Large intestine (tissue), 3 donors: ENCODE data around the gene GBP2. TPM values are rescaled to one million over a fixed set of nuclear protein-coding genes. Genes with fewer than 3 reads are reported as not detected.
A peak's percentile ranks its signal among the peaks of the same experiment; 100 is the strongest.

ENCODE experiments used
- DNase-seq, 2 donors: peaks; one replicate each; pipeline versions ENCODE4 v3.0.0 to v3.0.0-alpha.2; 2013
- H3K27ac ChIP-seq: one replicate; pipeline ENCODE4 v1.5.1; 2013; ENCODE audit warnings: low read length
- H3K27me3 ChIP-seq: 2 replicates; pipeline ENCODE4 v1.6.1; 2013; ENCODE audit warnings: low read length; ENCODE audit not compliant: control insufficient read depth, insufficient read depth
- H3K36me3 ChIP-seq: 2 replicates; pipeline ENCODE4 v1.6.1; 2013; ENCODE audit warnings: low read length; ENCODE audit not compliant: control insufficient read depth, insufficient read depth
- H3K4me1 ChIP-seq: one replicate; pipeline ENCODE4 v1.6.1; 2013; ENCODE audit warnings: low read length; ENCODE audit not compliant: control insufficient read depth, insufficient read depth
- H3K4me3 ChIP-seq: one replicate; pipeline ENCODE4 v1.5.1; 2013; ENCODE audit warnings: low read length
- H3K9me3 ChIP-seq: one replicate; pipeline ENCODE4 v1.6.1; 2013; ENCODE audit warnings: mild to moderate bottlenecking, low read depth, low read length, moderate library complexity; ENCODE audit not compliant: control insufficient read depth
- WGBS: methylation state at CpG from one replicate; pipeline ENCODE4 v1.1.5; 2013; ENCODE audit warnings: low lambda C conversion rate; ENCODE audit not compliant: insufficient coverage; 5-methylcytosine and 5-hydroxymethylcytosine counted together
- polyA plus RNA-seq: library from polyadenylated mRNA; unstranded; fragments of 120-200 nt; gene quantifications from one replicate; pipeline ENCODE4 v1.2.1, GENCODE V29; 2013

The GBP2 gene
- polyA plus RNA-seq, 1 donor, result 56.9 TPM

DNA sequence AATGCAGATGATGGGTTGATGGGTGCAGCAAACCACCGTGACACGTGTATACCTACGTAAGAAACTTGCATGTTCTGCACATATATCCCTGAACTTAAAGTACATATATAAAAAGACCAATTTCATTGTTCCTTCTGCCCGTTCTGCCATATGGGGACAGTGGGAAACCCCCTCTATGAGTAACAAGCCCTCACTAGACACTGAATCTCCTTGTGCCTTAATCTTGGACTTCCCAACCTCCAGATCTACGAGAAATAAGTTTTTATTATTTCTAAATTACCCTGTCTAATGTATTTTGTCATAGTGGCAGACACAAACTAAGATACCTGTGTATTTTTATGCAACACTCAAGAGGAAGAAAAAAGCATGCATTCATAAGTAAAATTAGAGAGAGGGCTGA is 39.9 kb upstream of the GBP2 start:
- no peaks in the 10 kb centered on the region for H3K36me3 ChIP-seq
- no peaks in the 10 kb centered on the region for H3K9me3 ChIP-seq
- 96% methylated on average over 4 of the region's 5 CpGs for WGBS
- no peak overlapping the region for H3K27ac ChIP-seq
- no peak for DNase-seq
- H3K4me3 ChIP-seq, result no peak overlapping the region
- no peaks in the 10 kb centered on the region for H3K4me1 ChIP-seq
- no peaks in the 10 kb centered on the region for H3K27me3 ChIP-seq

DNA sequence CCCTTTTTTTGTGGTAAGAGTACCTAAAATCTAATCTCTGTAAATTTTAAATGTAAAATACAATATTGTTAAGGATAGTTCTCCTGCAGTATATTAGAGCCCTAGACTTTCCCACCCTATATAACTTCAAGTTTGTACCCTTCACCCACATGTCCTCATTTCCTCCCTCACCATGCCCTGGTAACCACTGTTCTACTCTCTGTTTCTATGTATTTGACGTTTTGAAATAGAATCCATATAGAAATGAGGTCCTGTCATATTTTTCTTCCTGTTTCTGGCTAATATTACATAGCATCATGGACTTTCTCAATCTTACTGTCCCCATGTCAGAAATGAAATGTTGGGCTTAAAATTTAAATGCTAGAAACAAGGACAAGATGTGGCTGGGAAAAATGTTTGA is 25.1 kb upstream of the GBP2 start:
- Histone ChIP-seq H3K27ac (no peak overlapping the region), H3K27me3 (no peaks in the 10 kb centered on the region), H3K9me3 (no peaks in the 10 kb centered on the region), H3K4me3 (no peak overlapping the region), H3K4me1 (no peaks in the 10 kb centered on the region), H3K36me3 (no peaks in the 10 kb centered on the region)
- DNase-seq, result no peak
- 86% methylated on average over 1 of the region's 1 CpG for WGBS

DNA sequence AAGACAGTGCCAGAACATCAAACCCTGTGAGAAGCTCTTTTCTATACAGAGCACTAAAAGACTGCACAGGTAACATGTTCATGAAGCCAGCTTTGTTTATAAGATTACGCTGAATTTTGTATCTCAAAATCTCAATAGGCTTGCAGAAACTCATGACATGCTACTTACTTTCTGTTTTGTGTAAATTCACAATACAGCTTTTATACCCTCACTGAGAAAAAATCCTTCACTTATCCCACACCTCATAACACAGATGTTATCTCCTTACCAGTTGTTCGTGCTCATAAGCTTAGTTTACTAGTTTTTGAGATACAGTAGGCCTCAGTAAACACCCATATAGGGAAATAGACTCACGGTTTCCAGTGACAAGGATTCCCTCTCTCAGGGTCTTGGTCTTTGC is 24.1 kb upstream of the GBP2 start:
- H3K9me3 ChIP-seq, result no peaks in the 10 kb centered on the region
- H3K36me3 ChIP-seq, result no peaks in the 10 kb centered on the region
- no peak overlapping the region for H3K27ac ChIP-seq
- H3K4me1 ChIP-seq, result no peaks in the 10 kb centered on the region
- no peak for DNase-seq
- WGBS, result 91% methylated on average over 1 of the region's 3 CpGs
- H3K4me3 ChIP-seq, result no peak overlapping the region
- no peaks in the 10 kb centered on the region for H3K27me3 ChIP-seq

DNA sequence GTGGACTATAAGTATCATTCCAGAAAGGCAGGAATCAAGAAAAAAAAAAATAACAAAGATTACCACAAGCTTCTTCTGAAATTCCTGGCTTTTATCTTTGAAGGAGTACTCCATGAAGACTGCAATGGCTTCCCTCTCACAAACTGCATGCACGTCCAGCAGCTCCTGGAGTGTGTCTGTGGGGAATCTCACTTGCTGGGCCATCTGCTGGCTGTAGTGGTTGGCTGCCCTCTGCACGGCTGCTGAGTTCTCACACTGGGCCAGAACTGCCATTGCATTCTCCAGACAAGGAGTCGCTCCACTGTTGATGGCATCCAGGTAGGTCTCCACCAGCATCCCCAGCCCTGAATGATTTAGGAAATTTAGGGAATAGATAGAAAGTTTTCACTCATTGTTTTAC is 23.3 kb upstream of the GBP2 start:
- Histone ChIP-seq H3K27ac (no peak overlapping the region), H3K9me3 (no peaks in the 10 kb centered on the region), H3K27me3 (no peaks in the 10 kb centered on the region), H3K4me1 (no peaks in the 10 kb centered on the region), H3K4me3 (no peak overlapping the region), H3K36me3 (no peaks in the 10 kb centered on the region)
- WGBS, result no CpG with 5 or more reads among the region's 3 CpGs
- DNase-seq, result peak; percentile 16 to 29

DNA sequence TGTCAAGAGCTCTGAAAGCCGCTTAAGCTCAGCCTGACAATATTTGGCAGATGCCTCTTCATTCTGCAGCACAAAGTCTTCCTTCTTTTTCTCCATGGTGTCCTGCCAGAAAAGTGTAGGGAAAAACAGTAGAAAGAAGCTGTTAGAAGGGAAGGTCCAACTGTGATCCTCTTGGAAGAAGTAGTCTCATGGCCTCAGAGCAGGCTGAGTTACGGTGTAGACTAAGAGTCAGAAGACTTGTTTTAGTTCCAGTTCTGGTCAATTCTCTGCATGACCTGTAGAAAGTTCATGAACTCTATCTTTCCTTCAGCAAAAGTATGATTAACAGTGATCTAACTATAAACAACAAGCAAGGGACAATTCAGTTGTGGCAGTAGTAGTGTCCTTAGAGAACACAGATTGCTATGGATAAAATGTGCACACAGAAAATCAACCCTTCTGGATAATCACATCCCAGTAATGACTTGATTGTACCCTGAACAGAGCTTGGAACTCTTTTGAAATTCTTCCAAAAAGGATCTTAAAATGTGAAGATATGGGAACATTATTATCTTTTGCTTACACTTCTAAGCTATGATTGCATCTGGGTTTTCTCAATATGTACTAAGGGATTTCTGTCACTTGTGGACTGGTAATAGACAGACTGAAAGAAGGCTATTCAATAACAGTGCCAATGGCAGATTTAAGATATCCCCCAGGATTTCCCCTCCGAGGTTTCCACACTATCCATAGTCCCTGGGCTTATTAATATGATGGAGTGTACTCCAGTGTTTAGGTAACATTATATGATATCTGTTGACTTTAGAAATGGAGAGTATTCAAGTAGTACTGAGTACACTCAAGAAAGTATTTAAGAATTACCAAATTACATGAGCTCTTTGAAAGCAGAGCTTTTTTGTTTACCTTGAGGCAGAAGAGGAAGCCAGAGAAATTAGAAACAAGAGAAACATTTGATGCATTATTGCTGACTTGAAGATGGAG is 22.1 kb upstream of the GBP2 start:
- DNase-seq, result no peak
- no peak overlapping the region for H3K4me3 ChIP-seq
- H3K9me3 ChIP-seq, result no peaks in the 10 kb centered on the region
- no peaks in the 10 kb centered on the region for H3K4me1 ChIP-seq
- WGBS, result no CpG with 5 or more reads among the region's 3 CpGs
- no peaks in the 10 kb centered on the region for H3K36me3 ChIP-seq
- no peaks in the 10 kb centered on the region for H3K27me3 ChIP-seq
- H3K27ac ChIP-seq, result no peak overlapping the region

DNA sequence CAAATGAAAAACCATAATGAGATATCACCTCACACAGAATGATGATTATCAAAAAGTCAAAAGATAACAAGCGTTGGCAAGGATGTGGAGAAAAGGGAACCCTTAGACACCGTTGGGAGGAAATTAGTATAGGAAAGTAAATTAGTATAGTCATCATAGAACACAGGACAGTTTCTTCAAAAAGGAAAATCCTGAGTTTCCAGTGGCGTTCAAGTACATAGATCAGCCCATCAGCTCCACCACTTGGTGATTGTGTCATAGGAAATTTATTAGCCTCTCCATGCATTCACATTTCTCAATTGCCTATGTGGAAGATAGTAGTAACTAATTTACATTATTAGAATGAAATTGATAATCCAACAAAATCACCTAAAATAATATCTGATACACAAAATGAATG is 20.8 kb upstream of the GBP2 start:
- no peak overlapping the region for H3K27ac ChIP-seq
- 79% methylated on average over 2 of the region's 3 CpGs for WGBS
- H3K36me3 ChIP-seq, result no peaks in the 10 kb centered on the region
- no peaks in the 10 kb centered on the region for H3K9me3 ChIP-seq
- H3K27me3 ChIP-seq, result no peaks in the 10 kb centered on the region
- H3K4me1 ChIP-seq, result no peaks in the 10 kb centered on the region
- no peak overlapping the region for H3K4me3 ChIP-seq
- no peak for DNase-seq

DNA sequence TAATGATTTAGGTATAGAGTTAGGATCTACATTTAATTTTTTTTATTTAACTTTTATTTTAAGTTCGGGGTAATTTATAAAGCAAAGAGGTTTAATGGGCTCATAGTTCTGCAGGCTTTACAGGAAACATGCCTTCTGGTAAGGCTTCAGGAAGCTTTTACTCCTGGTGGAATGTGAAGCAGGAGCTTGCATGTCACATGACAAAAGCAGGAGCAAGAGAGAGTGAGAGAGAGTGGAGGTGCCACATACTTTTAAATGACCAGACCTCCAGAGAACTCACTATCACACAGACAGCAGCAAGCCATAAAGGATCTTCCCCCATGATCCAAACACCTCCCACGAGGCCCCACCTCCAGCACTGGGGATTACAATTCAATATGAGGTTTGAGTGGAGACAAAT is 17.6 kb upstream of the GBP2 start:
- Histone ChIP-seq H3K9me3 (no peaks in the 10 kb centered on the region), H3K27me3 (no peaks in the 10 kb centered on the region), H3K4me1 (no peaks in the 10 kb centered on the region), H3K36me3 (no peaks in the 10 kb centered on the region), H3K27ac (no peak overlapping the region), H3K4me3 (no peak overlapping the region)
- WGBS, result 100% methylated on average over 1 of the region's 2 CpGs
- no peak for DNase-seq

DNA sequence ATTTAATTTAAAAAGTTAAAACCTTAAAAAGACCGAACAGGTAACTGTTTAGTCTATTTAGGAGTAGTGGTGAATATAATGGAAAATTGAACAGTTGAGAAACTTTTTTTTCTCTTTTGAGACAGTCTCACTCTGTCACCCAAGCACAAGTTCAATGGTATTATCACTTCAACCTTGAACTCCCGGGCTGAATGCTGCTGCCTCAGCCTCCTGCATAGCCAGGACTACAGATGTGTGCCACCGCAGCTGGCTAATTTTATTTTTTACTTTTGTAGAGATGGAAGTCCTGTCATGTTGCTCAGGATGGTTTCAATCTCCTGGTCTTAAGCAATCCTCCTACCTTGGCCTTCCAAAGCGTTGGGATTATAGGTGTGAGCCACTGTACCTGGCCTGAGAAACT is 16.2 kb upstream of the GBP2 start:
- Histone ChIP-seq H3K36me3 (no peaks in the 10 kb centered on the region), H3K27ac (no peak overlapping the region), H3K4me1 (no peaks in the 10 kb centered on the region), H3K9me3 (peaks cover 3% of the 10 kb centered on the region), H3K27me3 (no peaks in the 10 kb centered on the region), H3K4me3 (no peak overlapping the region)
- WGBS, result 75% methylated on average over 2 of the region's 4 CpGs
- DNase-seq, result no peak

DNA sequence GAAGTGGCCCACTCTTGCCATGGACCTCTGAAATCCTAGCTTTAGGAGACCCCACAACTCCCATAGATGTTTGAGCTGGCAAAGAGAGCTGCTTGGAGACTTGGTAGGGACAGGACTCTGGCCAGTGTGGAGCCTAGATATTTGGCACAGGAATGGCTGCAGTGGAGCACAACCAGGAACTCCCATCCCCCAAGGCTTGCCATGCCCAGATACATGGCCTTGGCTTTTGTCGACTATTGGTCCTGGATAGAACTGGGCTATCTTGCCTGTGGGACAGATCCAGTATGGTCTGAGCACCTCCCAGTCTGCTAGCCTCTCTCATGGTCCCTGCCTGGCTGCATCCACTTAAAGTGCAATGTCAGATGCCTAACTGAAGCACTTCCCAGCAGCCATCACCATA is 7.8 kb upstream of the GBP2 start:
- Histone ChIP-seq H3K4me3 (no peak overlapping the region), H3K4me1 (peaks cover 6% of the 10 kb centered on the region), H3K9me3 (peaks cover 3% of the 10 kb centered on the region), H3K27me3 (no peaks in the 10 kb centered on the region), H3K36me3 (no peaks in the 10 kb centered on the region), H3K27ac (no peak overlapping the region)
- WGBS, result no CpG with 5 or more reads among the region's 1 CpG
- no peak for DNase-seq

DNA sequence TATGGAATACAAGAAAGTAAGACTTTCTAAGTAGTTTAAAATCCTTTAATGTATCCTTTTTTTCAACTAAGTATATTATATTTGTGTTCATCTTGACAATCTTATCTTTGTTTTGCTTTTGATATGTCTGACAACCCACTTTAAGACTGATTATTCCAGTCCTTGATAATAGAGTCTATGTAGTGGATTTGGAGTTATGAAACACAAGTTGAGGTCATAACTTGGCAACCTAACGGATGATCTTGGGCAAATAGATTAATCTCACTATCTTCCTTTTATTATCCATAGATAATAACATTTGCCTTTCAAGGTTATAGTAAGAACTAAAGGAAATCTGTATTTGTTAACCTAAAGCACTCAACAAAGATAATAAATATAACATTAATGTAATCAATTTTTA is 4.8 kb upstream of the GBP2 start:
- H3K4me1 ChIP-seq, result peaks cover 17% of the 10 kb centered on the region
- no peaks in the 10 kb centered on the region for H3K36me3 ChIP-seq
- DNase-seq, result no peak
- H3K27ac ChIP-seq, result no peak overlapping the region
- H3K27me3 ChIP-seq, result no peaks in the 10 kb centered on the region
- H3K4me3 ChIP-seq, result no peak overlapping the region
- no CpG with 5 or more reads among the region's 1 CpG for WGBS
- H3K9me3 ChIP-seq, result peaks cover 4% of the 10 kb centered on the region

DNA sequence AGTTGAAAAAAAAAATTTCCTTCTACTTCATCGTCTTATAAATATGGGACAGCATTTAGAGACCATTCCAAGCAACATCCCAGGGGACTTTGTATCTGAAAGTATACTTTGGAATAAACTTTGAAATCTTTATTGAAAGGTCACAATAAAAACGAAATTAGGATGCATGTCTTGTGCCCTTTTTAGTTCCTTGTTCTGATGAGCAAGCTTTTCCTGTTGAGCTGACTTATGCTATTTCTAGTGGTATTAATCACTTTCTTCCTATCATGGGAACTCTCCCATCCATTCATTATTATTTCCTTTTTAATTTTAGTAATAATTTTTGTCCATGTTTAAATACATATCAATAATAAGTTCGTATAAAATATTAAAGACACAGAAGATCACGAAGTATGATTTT is 4.0 kb upstream of the GBP2 start:
- no peak for DNase-seq
- WGBS, result 100% methylated on average over 3 of the region's 4 CpGs
- Histone ChIP-seq H3K27me3 (no peaks in the 10 kb centered on the region), H3K4me1 (peaks cover 17% of the 10 kb centered on the region), H3K27ac (no peak overlapping the region), H3K36me3 (no peaks in the 10 kb centered on the region), H3K9me3 (peaks cover 4% of the 10 kb centered on the region), H3K4me3 (no peak overlapping the region)
